Measurements from ENCODE around the gene SOX5.

SOX5 gene

DNA sequence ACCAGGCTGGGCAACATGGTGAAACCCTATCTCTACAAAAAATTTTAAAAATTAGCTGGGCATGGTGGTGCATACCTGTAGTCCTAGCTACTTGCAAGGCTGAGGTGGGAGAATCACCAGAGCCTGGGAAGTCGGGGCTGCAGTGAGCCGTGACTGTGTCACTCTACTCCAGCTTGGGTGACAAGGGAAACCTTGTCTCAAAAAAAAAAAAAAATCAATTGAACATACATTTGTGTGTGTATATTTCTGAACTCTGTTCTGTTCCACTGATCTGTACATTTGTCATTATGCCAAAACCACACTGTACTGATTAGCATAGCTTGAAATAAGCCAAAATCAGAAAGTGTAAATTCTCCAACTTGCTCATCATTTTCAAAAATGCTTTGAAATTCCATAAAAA lies 254.6 kb downstream of the SOX5 start:
- H3K9me3 Mint-ChIP-seq = peaks cover 8% of the 10 kb centered on the region
- H3K36me3 Mint-ChIP-seq (ENCODE audit: low read depth) = peaks cover 19% of the 10 kb centered on the region
- H3K27me3 Mint-ChIP-seq (ENCODE audit: low read depth) = no peaks in the 10 kb centered on the region
- H3K27ac Mint-ChIP-seq = no peak overlapping the region
- no peaks in the 10 kb centered on the region for H3K4me1 Mint-ChIP-seq
- no peak overlapping the region for H3K4me3 Mint-ChIP-seq
- TF ChIP-seq, protein P1, sequence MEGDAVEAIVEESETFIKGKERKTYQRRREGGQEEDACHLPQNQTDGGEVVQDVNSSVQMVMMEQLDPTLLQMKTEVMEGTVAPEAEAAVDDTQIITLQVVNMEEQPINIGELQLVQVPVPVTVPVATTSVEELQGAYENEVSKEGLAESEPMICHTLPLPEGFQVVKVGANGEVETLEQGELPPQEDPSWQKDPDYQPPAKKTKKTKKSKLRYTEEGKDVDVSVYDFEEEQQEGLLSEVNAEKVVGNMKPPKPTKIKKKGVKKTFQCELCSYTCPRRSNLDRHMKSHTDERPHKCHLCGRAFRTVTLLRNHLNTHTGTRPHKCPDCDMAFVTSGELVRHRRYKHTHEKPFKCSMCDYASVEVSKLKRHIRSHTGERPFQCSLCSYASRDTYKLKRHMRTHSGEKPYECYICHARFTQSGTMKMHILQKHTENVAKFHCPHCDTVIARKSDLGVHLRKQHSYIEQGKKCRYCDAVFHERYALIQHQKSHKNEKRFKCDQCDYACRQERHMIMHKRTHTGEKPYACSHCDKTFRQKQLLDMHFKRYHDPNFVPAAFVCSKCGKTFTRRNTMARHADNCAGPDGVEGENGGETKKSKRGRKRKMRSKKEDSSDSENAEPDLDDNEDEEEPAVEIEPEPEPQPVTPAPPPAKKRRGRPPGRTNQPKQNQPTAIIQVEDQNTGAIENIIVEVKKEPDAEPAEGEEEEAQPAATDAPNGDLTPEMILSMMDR (IDR thresholded peaks at IDR 0.05; ENCODE audit: unreplicated experiment in 3 of 3) = no peak

DNA sequence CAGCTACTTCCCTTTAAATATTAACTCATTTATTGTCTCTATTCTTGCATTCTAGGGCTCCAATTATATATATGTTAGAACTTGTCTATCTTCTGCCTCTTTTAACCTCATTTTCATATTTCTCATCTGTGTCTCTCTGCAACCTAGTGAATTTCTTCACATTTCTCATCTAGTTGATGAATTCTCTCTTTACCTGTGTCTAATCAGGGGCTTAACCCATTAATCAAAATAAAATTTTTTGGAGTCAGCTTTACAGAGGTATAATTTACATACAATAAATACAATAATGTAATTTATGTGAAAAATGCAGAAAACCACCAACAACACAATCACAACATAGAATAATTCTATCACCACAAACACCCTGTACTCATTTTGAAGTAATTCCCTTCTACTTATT lies 255.2 kb downstream of the SOX5 start:
- Mint-ChIP-seq H3K27me3 (ENCODE audit: low read depth) (no peaks in the 10 kb centered on the region), H3K4me1 (no peaks in the 10 kb centered on the region)

DNA sequence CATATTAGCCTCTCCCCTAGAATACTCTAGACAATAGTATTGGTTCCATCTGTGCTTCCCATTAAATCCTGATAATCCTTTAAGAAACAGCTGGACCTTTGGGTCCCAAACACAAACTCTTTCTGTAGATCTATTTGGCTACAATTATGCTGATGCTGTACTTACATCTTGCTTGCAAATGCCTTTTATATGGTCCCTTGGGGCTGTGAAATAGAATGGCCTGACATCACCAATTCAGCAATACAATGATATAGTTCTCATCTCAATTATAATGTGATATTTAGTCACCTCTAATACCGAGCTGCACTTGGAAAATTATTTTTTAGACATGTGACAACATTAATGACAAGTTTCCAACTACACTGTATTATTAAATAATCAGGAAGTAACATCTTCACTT lies 261.5 kb downstream of the SOX5 start:
- Mint-ChIP-seq H3K4me1 (no peaks in the 10 kb centered on the region), H3K4me3 (no peak overlapping the region), H3K27me3 (ENCODE audit: low read depth) (no peaks in the 10 kb centered on the region), H3K36me3 (ENCODE audit: low read depth) (no peaks in the 10 kb centered on the region), H3K9me3 (no peaks in the 10 kb centered on the region), H3K27ac (no peak overlapping the region)
- TF ChIP-seq, protein P1 (IDR thresholded peaks at IDR 0.05; ENCODE audit: unreplicated experiment in 3 of 3) = no peak

More for the DNA sequence above, 255.2 kb downstream of the SOX5 start:
- TF ChIP-seq, protein P1 (IDR thresholded peaks at IDR 0.05; ENCODE audit: unreplicated experiment in 3 of 3) = no peak
- Mint-ChIP-seq H3K9me3 (peaks cover 8% of the 10 kb centered on the region), H3K4me3 (no peak overlapping the region), H3K27ac (no peak overlapping the region), H3K36me3 (ENCODE audit: low read depth) (peaks cover 19% of the 10 kb centered on the region)

DNA sequence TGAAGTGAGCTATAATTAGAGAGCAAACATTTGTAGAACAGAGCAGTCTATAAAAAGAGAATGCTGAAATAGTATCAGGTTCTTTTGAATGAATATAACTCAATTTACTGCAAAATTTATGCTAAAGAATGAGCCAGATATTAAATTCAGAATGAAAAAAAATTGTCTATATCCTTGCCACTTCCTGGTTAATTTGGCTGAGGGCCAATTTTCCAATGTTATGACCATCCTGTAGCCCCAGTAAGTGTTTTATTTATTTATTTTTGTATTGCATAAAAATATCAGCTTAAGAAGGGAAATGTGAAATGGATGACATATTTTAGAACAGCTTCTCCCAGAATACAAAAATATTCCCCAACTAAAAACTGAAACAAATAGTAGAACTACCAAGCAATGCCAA lies 263.4 kb downstream of the SOX5 start:
- no peak overlapping the region for H3K4me3 Mint-ChIP-seq
- no peaks in the 10 kb centered on the region for H3K36me3 Mint-ChIP-seq (ENCODE audit: low read depth)
- H3K9me3 Mint-ChIP-seq = no peaks in the 10 kb centered on the region
- no peaks in the 10 kb centered on the region for H3K27me3 Mint-ChIP-seq (ENCODE audit: low read depth)
- H3K27ac Mint-ChIP-seq = no peak overlapping the region
- H3K4me1 Mint-ChIP-seq = no peaks in the 10 kb centered on the region
- TF ChIP-seq, protein P1 (IDR thresholded peaks at IDR 0.05; ENCODE audit: unreplicated experiment in 3 of 3) = no peak

DNA sequence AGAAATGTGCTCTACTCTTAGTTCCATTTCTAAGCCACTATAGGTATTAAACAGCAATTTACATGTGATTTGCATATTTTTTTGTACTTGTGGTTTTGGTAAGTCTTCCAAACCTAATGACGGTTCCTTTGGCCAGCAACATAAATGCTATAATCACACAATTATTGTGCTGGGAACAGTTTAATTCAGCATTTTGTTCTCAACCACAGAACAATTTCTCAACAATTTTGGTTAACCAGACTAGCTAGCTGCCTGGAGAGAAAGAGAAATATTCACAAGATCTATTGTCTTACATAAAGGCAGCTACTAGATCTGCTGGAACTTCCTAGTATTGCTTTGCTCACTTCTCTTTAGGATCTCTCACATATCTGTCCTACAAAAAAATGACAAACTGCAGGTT lies 265.3 kb downstream of the SOX5 start:
- TF ChIP-seq, protein P1 (IDR thresholded peaks at IDR 0.05; ENCODE audit: unreplicated experiment in 3 of 3) = no peak
- Mint-ChIP-seq H3K4me3 (no peak overlapping the region), H3K27ac (no peak overlapping the region), H3K36me3 (ENCODE audit: low read depth) (peaks cover 3% of the 10 kb centered on the region), H3K4me1 (no peaks in the 10 kb centered on the region), H3K27me3 (ENCODE audit: low read depth) (no peaks in the 10 kb centered on the region), H3K9me3 (peaks cover 3% of the 10 kb centered on the region)

DNA sequence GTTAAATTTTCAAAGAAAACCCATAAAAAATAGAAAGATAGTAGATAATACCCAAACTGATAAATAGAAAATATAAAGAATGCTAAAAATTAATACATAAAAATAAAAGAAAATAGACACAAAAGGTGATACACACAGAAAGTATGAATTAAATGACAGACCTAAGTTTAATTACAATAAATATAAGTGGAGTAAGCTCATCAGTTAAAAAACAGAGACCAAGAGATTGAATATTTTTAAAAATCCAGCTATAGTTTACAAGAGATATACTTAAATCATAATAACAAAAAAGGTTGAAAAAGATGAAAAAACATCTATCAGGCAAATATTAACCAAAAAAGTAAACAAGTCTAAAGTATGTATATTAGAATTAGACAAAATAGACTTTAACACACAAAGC lies 268.2 kb downstream of the SOX5 start:
- no peaks in the 10 kb centered on the region for H3K27me3 Mint-ChIP-seq (ENCODE audit: low read depth)
- TF ChIP-seq, protein P1 (IDR thresholded peaks at IDR 0.05; ENCODE audit: unreplicated experiment in 3 of 3) = no peak
- peaks cover 3% of the 10 kb centered on the region for H3K36me3 Mint-ChIP-seq (ENCODE audit: low read depth)
- peaks cover 3% of the 10 kb centered on the region for H3K9me3 Mint-ChIP-seq
- no peak overlapping the region for H3K4me3 Mint-ChIP-seq
- no peak overlapping the region for H3K27ac Mint-ChIP-seq
- H3K4me1 Mint-ChIP-seq = no peaks in the 10 kb centered on the region
